GM15510 (cell line): ENCODE measurements around the gene LFNG.

ENCODE experiments used
- POLR2A ChIP-seq: IDR thresholded peaks from 3 replicates; pipeline ENCODE4 v1.6.1; 2011; ENCODE audit warnings: borderline replicate concordance; ENCODE audit not compliant: insufficient read length; ENCODE audit errors: extremely low read depth

LFNG gene

GRCh38 chr7:2507208-2507916 lies 12.2 kb upstream of the LFNG start:
- no peak for TF ChIP-seq POLR2A

- no peak for TF ChIP-seq POLR2A
Observed at GRCh38 chr7:2507917-2508306, 11.7 kb upstream of the LFNG start.

- no peak for TF ChIP-seq POLR2A
Observed at GRCh38 chr7:2508327-2509215, 11.0 kb upstream of the LFNG start.

GRCh38 chr7:2509298-2509906 lies 10.2 kb upstream of the LFNG start:
- no peak for TF ChIP-seq POLR2A

GRCh38 chr7:2510130-2510776 lies 9.3 kb upstream of the LFNG start:
- TF ChIP-seq POLR2A, result no peak

GRCh38 chr7:2510909-2511768 lies 8.4 kb upstream of the LFNG start:
- no peak for TF ChIP-seq POLR2A

GRCh38 chr7:2511769-2512168 lies 7.8 kb upstream of the LFNG start:
- no peak for TF ChIP-seq POLR2A

- no peak for TF ChIP-seq POLR2A
Observed at GRCh38 chr7:2512179-2512661, 7.4 kb upstream of the LFNG start.

- TF ChIP-seq POLR2A, result no peak
Observed at GRCh38 chr7:2512713-2513112, 6.9 kb upstream of the LFNG start.

GRCh38 chr7:2513702-2514101 lies 5.9 kb upstream of the LFNG start:
- TF ChIP-seq POLR2A, result no peak

GRCh38 chr7:2514473-2515423 lies 4.8 kb upstream of the LFNG start:
- TF ChIP-seq POLR2A, result no peak

GRCh38 chr7:2515424-2516193 lies 4.0 kb upstream of the LFNG start:
- TF ChIP-seq POLR2A, result no peak
